ENCODE measurements around the gene ADORA1.
A peak's percentile ranks its signal among the peaks of the same experiment; 100 is the strongest.

DNA sequence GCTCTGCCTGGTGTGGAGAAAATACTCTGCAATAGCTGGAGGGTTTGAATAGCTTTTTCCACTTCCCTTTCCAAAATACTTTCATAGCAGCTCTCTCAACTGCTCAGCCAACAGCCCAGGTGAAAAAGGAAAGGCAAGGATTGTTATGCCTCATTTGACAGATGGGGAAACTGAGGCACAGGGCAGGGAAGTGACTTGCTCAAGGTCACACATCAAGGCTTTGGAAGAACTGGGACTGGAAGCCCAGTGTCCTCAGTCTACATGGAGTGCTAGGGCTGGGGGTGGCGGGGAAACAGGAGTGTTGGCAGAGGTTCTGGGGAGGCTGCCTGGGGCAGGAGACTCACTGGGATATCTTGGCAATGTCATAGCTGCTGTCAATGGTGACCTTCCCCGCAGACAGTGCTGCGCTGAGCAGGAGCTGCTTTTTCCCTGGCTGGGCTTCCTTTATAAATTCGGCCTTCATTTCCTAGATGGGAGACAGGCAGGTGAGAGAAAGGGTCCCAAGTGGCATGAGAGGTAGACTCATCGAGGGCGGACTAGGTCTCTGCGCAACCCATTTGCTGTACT lies 54.9 kb downstream of the ADORA1 start:
- TF ChIP-seq CTCF (IDR thresholded peaks at IDR 0.05; ENCODE audit: insufficient read depth, low read length) (no peak), SPI1 (IDR thresholded peaks at IDR 0.05; ENCODE audit: borderline replicate concordance, low read depth) (peak; percentile 60; the same call in 1 of the 2 replicates)
